B cell (primary cell): ENCODE measurements around the gene KIF26B. TPM values are rescaled to one million over a fixed set of nuclear protein-coding genes. Genes with fewer than 3 reads are reported as not detected.

Experiments
- ATAC-seq: fragments of 200-7000 bp; cut with Tn5 transposase; one replicate; pipeline ENCODE4 v1.10.0; 2021; ENCODE audit warnings: low read depth, mild to moderate bottlenecking, moderate number of reproducible peaks, moderate library complexity
- CTCF ChIA-PET: fragments of 350-600 bp; sonication (Branson Sonifier 250); formaldehyde crosslinking; loops from one replicate; lab custom pipeline; 2021; ENCODE audit warnings: antibody characterized with exemption, inconsistent platforms; lab: Charles Lee
- POLR2A ChIA-PET: fragments of 350-600 bp; sonication (Branson Sonifier 250); formaldehyde crosslinking; loops from one replicate; lab custom pipeline; 2021; ENCODE audit warnings: antibody characterized with exemption; lab: Charles Lee
- DNase-seq: peaks from one replicate; pipeline ENCODE4 v3.0.0; 2013
- H2AFZ ChIP-seq: 2 replicates; pipeline ENCODE4 v1.6.1; 2012; ENCODE audit warnings: mild to moderate bottlenecking, low read depth, low read length; ENCODE audit not compliant: insufficient read depth, poor library complexity, severe bottlenecking
- H3K27ac ChIP-seq, 2 donors: 1 replicate in 1 of 2; 2 replicates in 1 of 2; pipeline ENCODE4 v1.5.1; 2012 to 2013; ENCODE audit warnings: low read length in 2 of 2, mild to moderate bottlenecking in 2 of 2, moderate library complexity in 1 of 2
- H3K27me3 ChIP-seq, 4 experiments: fragments of 200-600 bp in 1 of 4; sonication (generic) in 1 of 4; replicated peaks in 1 of 4; 1 replicate in 2 of 4; 2 replicates in 2 of 4; pipeline versions ENCODE4 v1.6.1 to v1.7.0; 2013 to 2016; ENCODE audit warnings: low read length in 3 of 4, mild to moderate bottlenecking in 2 of 4, mixed read lengths in 1 of 4, moderate library complexity in 1 of 4; ENCODE audit not compliant: insufficient read depth in 4 of 4, control insufficient read depth in 3 of 4; ENCODE audit errors: control extremely low read depth in 1 of 4
- H3K36me3 ChIP-seq, 2 experiments: replicated peaks in 1 of 2; 1 replicate in 1 of 2; 2 replicates in 1 of 2; pipeline versions ENCODE4 v1.6.1 to v1.7.1; 2013; ENCODE audit warnings: low read length in 1 of 2; ENCODE audit not compliant: insufficient read depth in 2 of 2, control insufficient read depth in 1 of 2; ENCODE audit errors: control extremely low read depth in 1 of 2, extremely low read depth in 1 of 2
- H3K4me1 ChIP-seq, 2 donors: fragments of 200-600 bp in 1 of 2; sonication (generic) in 1 of 2; 1 replicate in 1 of 2; 2 replicates in 1 of 2; pipeline versions ENCODE4 v1.5.1 to v1.6.1; 2013 to 2017; ENCODE audit warnings: low read length in 2 of 2; ENCODE audit not compliant: control insufficient read depth in 2 of 2, insufficient read depth in 2 of 2
- H3K4me2 ChIP-seq: replicated peaks from 2 replicates; pipeline ENCODE3; 2012; ENCODE audit warnings: mild to moderate bottlenecking, low read depth, low read length; ENCODE audit not compliant: poor library complexity, severe bottlenecking
- H3K4me3 ChIP-seq, 5 experiments: fragments of 200-600 bp in 1 of 5; sonication (generic) in 1 of 5; 1 replicate in 3 of 5; 2 replicates in 2 of 5; pipeline versions ENCODE4 v1.5.1 to v1.7.0; 2011 to 2016; ENCODE audit warnings: low read length in 4 of 5, mild to moderate bottlenecking in 4 of 5, low read depth in 2 of 5, control low read depth in 1 of 5, moderate library complexity in 1 of 5; ENCODE audit not compliant: insufficient read depth in 1 of 5; ENCODE audit errors: control extremely low read depth in 1 of 5, extremely low read depth in 1 of 5
- H3K79me2 ChIP-seq: fragments of 200-600 bp; sonication (generic); one replicate; pipeline ENCODE4 v1.6.0; 2016; ENCODE audit warnings: low read length; ENCODE audit not compliant: control insufficient read depth, insufficient read depth
- H3K9ac ChIP-seq: fragments of 200-600 bp; sonication (generic); 2 replicates; pipeline ENCODE4 v1.6.1; 2017; ENCODE audit warnings: mild to moderate bottlenecking, low read length, moderate library complexity
- H3K9me3 ChIP-seq, 3 donors: one replicate each; pipeline versions ENCODE4 v1.6.1 to v1.7.1; 2013; ENCODE audit warnings: low read length in 2 of 3; ENCODE audit not compliant: control insufficient read depth in 2 of 3, insufficient read depth in 1 of 3; ENCODE audit errors: control extremely low read depth in 1 of 3
- H4K20me1 ChIP-seq: 2 replicates; pipeline ENCODE4 v1.6.0; 2012; ENCODE audit warnings: mild to moderate bottlenecking, low read length; ENCODE audit not compliant: insufficient read depth, control insufficient read depth, poor library complexity, severe bottlenecking
- H3K27ac Mint-ChIP-seq: one replicate; pipeline ENCODE4 v1.8.0; 2021; ENCODE audit warnings: mixed read lengths
- H3K27me3 Mint-ChIP-seq: one replicate; pipeline ENCODE4 v1.8.0; 2021; ENCODE audit warnings: mixed read lengths
- H3K4me1 Mint-ChIP-seq: one replicate; pipeline ENCODE4 v1.8.0; 2021; ENCODE audit warnings: mixed read lengths
- H3K4me3 Mint-ChIP-seq: one replicate; pipeline ENCODE4 v1.8.0; 2021; ENCODE audit warnings: mixed read lengths
- H3K9me3 Mint-ChIP-seq: one replicate; pipeline ENCODE4 v1.8.0; 2022; ENCODE audit warnings: mixed read lengths; ENCODE audit not compliant: insufficient read depth
- CTCF ChIP-seq: fragments of 200-600 bp; IDR thresholded peaks from one replicate; pipeline ENCODE4 v1.8.0; 2022; ENCODE audit warnings: antibody characterized with exemption, mild to moderate bottlenecking
- EZH2 ChIP-seq: IDR thresholded peaks from 2 replicates; pipeline ENCODE4 v1.6.1; 2012; ENCODE audit warnings: borderline replicate concordance, low read depth, mild to moderate bottlenecking, moderate library complexity, low read length; ENCODE audit not compliant: insufficient read depth, poor library complexity, severe bottlenecking
- WGBS: methylation state at CpG from one replicate; pipeline ENCODE4 v1.1.5; 2013; ENCODE audit warnings: missing lambda C conversion rate; ENCODE audit not compliant: insufficient coverage; 5-methylcytosine and 5-hydroxymethylcytosine counted together
- intact Hi-C: fragments of 100-400 bp; cut with micrococcal nuclease; formaldehyde crosslinking; loops from one replicate; pipeline ENCODE4 v1.10.0; 2022
- polyA plus RNA-seq: library from polyadenylated mRNA; depleted of rRNA; stranded (reverse); fragments of >200 nt; gene quantifications from 2 replicates; pipeline ENCODE4 v1.2.3, GENCODE V29; 2012
- total RNA-seq, 2 donors: library from RNA; stranded (reverse); fragments of 120-200 nt in 1 of 2; gene quantifications; 1 replicate in 1 of 2; 2 replicates in 1 of 2; pipeline versions ENCODE4 v1.2.3 to v1.2.4, GENCODE V29; 2013 to 2022

The KIF26B gene
- total and polyA plus RNA-seq, 2 donors (not counting 1 experiment from before 2014, with no cell fraction given), result 0.62 TPM; not detected in 1

DNA sequence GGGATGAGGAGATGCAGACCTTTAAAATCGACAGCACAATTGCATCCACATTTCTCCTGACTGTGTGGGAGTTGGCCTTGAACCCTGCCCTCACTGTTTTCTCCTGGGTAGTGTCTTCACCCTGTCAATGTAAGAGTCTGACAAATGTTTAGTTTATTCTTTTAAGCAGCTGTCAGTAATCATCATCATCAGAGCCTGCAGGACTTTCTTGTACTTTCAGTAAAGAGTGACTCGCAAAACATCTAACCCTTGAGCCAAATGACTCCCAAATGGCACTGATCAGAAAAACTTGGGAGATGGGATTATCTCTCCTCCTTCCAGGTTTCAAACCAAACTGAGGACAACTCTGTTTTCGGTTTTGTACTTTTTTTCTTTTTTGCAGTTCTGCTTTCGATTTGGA lies 460.2 kb downstream of the KIF26B start:
- CTCF ChIA-PET, result no interaction called here
- H3K27ac ChIP-seq, result no peak overlapping the region
- no peak overlapping the region for H3K4me3 ChIP-seq
- DNase-seq, result no peak
- no peak for ATAC-seq
- Mint-ChIP-seq H3K27me3 (peaks cover 6% of the 10 kb centered on the region), H3K27ac (no peak overlapping the region), H3K4me1 (no peaks in the 10 kb centered on the region), H3K9me3 (no peaks in the 10 kb centered on the region), H3K4me3 (no peak overlapping the region)
- no peaks in the 10 kb centered on the region for H3K79me2 ChIP-seq
- POLR2A ChIA-PET, result no interaction called here
- no peak overlapping the region for H3K4me2 ChIP-seq
- H3K27me3 ChIP-seq, result no peaks in the 10 kb centered on the region
- no peak for TF ChIP-seq CTCF
- no peak for TF ChIP-seq EZH2
- H3K36me3 ChIP-seq, result no peaks in the 10 kb centered on the region
- H3K4me1 ChIP-seq, result no peaks in the 10 kb centered on the region
- H3K9me3 ChIP-seq, result peaks cover 0 to 2% (median 0%) of the 10 kb centered on the region in 3 donors
- no peak overlapping the region for H3K9ac ChIP-seq
- no peaks in the 10 kb centered on the region for H4K20me1 ChIP-seq
- WGBS, result no CpG with 5 or more reads among the region's 4 CpGs
- H2AFZ ChIP-seq, result no peak overlapping the region
- intact Hi-C loops, result no loop called here

GRCh38 chr1:245621589-245621988 lies 466.8 kb downstream of the KIF26B start:
- Histone ChIP-seq H3K27me3 (peaks cover 0 to 2% (median 0%) of the 10 kb centered on the region in 4 experiments), H3K4me1 (no peaks in the 10 kb centered on the region), H4K20me1 (no peaks in the 10 kb centered on the region), H2AFZ (no peak overlapping the region), H3K36me3 (no peaks in the 10 kb centered on the region), H3K9me3 (no peaks in the 10 kb centered on the region), H3K27ac (no peak overlapping the region), H3K4me2 (no peak overlapping the region), H3K79me2 (no peaks in the 10 kb centered on the region), H3K4me3 (no peak overlapping the region), H3K9ac (no peak overlapping the region)
- CTCF ChIA-PET, result no interaction called here
- TF ChIP-seq CTCF, result no peak
- TF ChIP-seq EZH2, result no peak
- intact Hi-C loops, result no loop called here
- no peak overlapping the region for H3K27ac Mint-ChIP-seq
- 50% methylated on average over 2 of the region's 5 CpGs for WGBS
- no peak for ATAC-seq
- no peak overlapping the region for H3K4me3 Mint-ChIP-seq
- peaks cover 16% of the 10 kb centered on the region for H3K27me3 Mint-ChIP-seq
- no peaks in the 10 kb centered on the region for H3K4me1 Mint-ChIP-seq
- H3K9me3 Mint-ChIP-seq, result no peaks in the 10 kb centered on the region
- DNase-seq, result no peak
- POLR2A ChIA-PET, result no interaction called here
